Stimulated activated CD8-positive, alpha-beta memory T cell treated with anti-CD3 and anti-CD28 coated beads, Interleukin-7, amount 100 ng/mL, for 48 hours (primary cell): ENCODE data around the gene AIF1.
A peak's percentile ranks its signal among the peaks of the same experiment; 100 is the strongest.

ENCODE experiments used
- DNase-seq, 2 donors: peaks; one replicate each; pipeline ENCODE4 v3.0.0-alpha.2; 2020; ENCODE audit warnings: low read depth in 1 of 2; ENCODE audit errors: extremely low read depth in 1 of 2

AIF1 gene

DNA sequence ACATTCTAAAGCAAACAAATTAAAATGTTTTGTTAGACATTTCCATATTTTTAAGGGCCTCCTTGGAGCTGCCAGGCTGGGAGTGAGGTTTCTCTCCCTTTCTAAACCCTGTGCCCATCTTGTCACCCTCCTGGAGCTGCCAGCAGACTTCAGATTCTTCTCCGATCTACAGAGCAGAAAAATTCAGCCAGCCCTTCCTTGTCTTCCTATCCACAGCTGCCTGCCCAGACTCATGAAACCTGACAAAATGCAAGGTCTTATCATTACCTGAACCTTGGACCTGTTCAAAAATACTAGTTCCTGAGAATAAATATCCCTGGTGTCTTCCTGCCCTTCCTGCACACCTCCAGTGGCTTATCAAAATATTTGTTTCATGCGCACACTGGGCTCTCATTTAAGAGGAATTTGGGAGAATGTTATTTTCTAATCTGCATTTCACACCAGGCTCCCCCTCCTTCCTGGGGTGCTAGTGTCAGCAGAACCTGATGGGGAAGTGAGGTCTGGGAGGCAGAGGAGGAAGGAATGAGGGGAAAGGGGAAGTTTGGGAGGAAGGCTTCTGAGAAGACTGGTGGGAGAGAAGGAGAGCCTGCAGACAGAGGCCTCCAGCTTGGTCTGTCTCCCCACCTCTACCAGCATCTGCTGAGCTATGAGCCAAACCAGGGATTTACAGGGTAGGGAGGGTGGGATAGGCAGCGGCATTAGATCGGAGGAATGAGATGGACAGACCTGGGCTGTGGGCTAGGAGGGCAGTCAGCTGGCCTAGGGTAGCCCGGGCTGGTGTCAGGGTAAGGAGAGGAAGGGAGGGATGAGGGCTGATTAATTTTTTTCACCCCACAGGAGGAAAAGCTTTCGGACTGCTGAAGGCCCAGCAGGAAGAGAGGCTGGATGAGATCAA lies at the start of gene AIF1:
Gene AIF1 (plus strand): TSS at position 551 of the 895 bp plus-strand sequence. CDS start 96 bp downstream, at position 647.
- DNase-seq: no peak

DNA sequence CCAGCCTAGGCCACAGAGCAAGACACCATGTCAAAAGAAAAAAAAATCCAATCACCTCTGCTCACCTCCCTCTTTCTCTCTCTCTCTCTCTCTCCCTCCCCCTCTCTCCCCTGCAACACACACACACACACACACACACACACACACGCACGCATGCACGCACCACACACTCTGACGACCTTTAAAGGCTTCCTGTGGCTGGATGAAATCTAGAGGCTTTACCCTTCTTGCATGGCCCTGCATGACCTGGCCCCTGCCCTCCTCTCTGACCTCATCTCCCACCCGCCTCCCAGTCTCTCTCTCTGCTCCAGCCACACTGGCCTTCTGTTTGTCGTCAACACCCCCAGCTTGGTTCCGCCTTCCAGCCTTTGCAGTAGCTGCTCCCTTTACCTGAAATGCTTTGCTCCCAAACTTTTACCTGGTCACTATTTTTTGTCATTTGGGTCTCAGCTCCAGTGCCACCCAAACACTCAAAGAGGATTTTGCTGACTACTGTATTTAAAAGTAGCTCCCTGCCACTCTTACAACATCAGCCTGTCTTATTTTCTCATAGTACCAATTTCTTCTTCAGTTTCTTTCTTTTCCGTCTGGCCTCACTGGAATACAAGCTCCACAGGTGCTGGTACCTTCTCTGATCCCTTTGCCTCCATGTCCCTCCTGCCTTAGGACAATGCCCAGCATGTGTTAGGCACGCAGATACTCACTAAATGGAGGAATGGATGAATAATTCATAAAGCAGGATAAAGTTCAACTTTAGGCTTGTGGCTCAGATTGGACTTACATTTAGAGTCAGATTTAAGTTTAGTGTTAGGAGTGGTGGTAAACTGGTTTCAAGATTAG lies 47.3 kb upstream of the AIF1 start:
- DNase-seq: no peak

DNA sequence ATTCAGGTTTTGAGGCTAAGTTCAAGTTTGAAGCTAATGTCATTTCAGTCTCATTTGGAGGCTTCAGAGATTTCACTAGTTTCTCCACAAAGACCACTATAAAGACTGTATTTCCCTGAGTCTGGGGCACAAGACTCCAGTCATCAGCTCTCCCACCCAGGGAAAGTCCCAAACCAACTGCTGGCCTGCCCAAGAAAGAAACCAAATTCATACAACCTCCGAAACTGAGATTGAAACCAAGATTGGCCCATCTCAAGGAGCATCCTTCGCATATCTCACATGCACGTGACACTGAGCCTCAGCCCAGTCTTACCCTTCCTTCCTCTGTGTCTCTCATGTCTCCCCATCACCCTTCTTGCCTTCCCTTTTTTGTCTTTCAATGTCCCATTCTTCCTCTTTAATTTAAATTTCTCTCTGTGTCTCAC lies 46.5 kb upstream of the AIF1 start:
- peak in 1 of 2 donors; percentile 78 for DNase-seq

DNA sequence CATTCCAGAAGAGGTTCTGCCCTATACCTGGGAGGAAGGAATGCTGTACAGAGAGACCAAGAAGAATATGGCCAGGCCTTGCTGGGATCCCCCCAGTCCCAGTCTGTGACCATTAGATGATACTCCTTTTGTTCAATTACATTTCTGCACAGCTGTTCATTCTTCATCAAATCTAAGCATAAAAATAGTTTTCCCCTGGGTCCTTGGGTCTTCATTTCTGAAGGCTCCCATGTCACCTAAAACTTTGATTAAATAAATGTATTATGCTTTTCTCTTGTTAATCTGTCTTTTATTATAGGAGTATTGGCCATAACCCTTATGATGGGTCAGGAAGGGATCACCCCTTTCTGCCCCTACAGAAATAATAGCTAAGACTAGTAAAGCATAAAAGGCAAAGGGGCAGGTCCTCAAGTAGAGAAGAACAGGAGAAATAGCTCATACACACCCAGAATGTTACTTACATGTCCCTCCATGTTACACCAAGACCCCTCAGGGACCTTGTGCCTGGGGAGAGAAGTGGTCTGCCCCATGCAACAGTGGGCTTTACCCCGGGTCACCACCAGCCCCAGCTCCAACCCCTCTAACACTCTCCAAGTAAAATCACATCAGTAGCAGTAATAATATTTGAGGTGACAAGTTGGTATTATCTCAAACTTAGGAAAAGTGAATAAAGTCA lies 45.0 kb upstream of the AIF1 start:
- no peak for DNase-seq

DNA sequence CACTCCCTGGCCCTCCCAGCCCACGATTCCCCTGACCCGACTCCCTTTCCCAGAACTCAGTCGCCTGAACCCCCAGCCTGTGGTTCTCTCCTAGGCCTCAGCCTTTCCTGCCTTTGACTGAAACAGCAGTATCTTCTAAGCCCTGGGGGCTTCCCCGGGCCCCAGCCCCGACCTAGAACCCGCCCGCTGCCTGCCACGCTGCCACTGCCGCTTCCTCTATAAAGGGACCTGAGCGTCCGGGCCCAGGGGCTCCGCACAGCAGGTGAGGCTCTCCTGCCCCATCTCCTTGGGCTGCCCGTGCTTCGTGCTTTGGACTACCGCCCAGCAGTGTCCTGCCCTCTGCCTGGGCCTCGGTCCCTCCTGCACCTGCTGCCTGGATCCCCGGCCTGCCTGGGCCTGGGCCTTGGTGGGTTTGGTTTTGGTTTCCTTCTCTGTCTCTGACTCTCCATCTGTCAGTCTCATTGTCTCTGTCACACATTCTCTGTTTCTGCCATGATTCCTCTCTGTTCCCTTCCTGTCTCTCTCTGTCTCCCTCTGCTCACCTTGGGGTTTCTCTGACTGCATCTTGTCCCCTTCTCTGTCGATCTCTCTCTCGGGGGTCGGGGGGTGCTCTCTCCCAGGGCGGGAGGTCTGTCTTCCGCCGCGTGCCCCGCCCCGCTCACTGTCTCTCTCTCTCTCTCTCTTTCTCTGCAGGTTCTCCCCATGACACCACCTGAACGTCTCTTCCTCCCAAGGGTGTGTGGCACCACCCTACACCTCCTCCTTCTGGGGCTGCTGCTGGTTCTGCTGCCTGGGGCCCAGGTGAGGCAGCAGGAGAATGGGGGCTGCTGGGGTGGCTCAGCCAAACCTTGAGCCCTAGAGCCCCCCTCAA lies 42.8 kb upstream of the AIF1 start, which contains the start of gene LTA:
Gene LTA (plus strand): TSS at position 249 of the 871 bp plus-strand sequence. CDS start 454 bp downstream, at position 703.
- peak; percentile 78 to 87 for DNase-seq

DNA sequence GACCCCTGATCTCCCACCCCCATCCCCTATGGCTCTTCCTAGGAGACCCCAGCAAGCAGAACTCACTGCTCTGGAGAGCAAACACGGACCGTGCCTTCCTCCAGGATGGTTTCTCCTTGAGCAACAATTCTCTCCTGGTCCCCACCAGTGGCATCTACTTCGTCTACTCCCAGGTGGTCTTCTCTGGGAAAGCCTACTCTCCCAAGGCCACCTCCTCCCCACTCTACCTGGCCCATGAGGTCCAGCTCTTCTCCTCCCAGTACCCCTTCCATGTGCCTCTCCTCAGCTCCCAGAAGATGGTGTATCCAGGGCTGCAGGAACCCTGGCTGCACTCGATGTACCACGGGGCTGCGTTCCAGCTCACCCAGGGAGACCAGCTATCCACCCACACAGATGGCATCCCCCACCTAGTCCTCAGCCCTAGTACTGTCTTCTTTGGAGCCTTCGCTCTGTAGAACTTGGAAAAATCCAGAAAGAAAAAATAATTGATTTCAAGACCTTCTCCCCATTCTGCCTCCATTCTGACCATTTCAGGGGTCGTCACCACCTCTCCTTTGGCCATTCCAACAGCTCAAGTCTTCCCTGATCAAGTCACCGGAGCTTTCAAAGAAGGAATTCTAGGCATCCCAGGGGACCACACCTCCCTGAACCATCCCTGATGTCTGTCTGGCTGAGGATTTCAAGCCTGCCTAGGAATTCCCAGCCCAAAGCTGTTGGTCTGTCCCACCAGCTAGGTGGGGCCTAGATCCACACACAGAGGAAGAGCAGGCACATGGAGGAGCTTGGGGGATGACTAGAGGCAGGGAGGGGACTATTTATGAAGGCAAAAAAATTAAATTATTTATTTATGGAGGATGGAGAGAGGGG lies 41.6 kb upstream of the AIF1 start:
- DNase-seq: no peak

DNA sequence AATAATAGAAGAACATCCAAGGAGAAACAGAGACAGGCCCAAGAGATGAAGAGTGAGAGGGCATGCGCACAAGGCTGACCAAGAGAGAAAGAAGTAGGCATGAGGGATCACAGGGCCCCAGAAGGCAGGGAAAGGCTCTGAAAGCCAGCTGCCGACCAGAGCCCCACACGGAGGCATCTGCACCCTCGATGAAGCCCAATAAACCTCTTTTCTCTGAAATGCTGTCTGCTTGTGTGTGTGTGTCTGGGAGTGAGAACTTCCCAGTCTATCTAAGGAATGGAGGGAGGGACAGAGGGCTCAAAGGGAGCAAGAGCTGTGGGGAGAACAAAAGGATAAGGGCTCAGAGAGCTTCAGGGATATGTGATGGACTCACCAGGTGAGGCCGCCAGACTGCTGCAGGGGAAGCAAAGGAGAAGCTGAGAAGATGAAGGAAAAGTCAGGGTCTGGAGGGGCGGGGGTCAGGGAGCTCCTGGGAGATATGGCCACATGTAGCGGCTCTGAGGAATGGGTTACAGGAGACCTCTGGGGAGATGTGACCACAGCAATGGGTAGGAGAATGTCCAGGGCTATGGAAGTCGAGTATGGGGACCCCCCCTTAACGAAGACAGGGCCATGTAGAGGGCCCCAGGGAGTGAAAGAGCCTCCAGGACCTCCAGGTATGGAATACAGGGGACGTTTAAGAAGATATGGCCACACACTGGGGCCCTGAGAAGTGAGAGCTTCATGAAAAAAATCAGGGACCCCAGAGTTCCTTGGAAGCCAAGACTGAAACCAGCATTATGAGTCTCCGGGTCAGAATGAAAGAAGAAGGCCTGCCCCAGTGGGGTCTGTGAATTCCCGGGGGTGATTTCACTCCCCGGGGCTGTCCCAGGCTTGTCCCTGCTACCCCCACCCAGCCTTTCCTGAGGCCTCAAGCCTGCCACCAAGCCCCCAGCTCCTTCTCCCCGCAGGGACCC lies 40.6 kb upstream of the AIF1 start:
- DNase-seq: no peak

DNA sequence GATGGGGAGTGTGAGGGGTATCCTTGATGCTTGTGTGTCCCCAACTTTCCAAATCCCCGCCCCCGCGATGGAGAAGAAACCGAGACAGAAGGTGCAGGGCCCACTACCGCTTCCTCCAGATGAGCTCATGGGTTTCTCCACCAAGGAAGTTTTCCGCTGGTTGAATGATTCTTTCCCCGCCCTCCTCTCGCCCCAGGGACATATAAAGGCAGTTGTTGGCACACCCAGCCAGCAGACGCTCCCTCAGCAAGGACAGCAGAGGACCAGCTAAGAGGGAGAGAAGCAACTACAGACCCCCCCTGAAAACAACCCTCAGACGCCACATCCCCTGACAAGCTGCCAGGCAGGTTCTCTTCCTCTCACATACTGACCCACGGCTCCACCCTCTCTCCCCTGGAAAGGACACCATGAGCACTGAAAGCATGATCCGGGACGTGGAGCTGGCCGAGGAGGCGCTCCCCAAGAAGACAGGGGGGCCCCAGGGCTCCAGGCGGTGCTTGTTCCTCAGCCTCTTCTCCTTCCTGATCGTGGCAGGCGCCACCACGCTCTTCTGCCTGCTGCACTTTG lies 39.6 kb upstream of the AIF1 start, which contains the start of gene TNF:
Gene TNF (plus strand): TSS at position 231 of the 567 bp plus-strand sequence. CDS start 177 bp downstream, at position 408.
- DNase-seq: peak in 1 of 2 donors; percentile 83

DNA sequence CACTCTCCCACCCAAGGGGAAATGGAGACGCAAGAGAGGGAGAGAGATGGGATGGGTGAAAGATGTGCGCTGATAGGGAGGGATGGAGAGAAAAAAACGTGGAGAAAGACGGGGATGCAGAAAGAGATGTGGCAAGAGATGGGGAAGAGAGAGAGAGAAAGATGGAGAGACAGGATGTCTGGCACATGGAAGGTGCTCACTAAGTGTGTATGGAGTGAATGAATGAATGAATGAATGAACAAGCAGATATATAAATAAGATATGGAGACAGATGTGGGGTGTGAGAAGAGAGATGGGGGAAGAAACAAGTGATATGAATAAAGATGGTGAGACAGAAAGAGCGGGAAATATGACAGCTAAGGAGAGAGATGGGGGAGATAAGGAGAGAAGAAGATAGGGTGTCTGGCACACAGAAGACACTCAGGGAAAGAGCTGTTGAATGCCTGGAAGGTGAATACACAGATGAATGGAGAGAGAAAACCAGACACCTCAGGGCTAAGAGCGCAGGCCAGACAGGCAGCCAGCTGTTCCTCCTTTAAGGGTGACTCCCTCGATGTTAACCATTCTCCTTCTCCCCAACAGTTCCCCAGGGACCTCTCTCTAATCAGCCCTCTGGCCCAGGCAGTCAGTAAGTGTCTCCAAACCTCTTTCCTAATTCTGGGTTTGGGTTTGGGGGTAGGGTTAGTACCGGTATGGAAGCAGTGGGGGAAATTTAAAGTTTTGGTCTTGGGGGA lies 38.9 kb upstream of the AIF1 start:
- DNase-seq: no peak

DNA sequence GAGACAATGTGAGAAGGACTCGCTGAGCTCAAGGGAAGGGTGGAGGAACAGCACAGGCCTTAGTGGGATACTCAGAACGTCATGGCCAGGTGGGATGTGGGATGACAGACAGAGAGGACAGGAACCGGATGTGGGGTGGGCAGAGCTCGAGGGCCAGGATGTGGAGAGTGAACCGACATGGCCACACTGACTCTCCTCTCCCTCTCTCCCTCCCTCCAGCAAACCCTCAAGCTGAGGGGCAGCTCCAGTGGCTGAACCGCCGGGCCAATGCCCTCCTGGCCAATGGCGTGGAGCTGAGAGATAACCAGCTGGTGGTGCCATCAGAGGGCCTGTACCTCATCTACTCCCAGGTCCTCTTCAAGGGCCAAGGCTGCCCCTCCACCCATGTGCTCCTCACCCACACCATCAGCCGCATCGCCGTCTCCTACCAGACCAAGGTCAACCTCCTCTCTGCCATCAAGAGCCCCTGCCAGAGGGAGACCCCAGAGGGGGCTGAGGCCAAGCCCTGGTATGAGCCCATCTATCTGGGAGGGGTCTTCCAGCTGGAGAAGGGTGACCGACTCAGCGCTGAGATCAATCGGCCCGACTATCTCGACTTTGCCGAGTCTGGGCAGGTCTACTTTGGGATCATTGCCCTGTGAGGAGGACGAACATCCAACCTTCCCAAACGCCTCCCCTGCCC lies 38.0 kb upstream of the AIF1 start:
- DNase-seq: no peak

DNA sequence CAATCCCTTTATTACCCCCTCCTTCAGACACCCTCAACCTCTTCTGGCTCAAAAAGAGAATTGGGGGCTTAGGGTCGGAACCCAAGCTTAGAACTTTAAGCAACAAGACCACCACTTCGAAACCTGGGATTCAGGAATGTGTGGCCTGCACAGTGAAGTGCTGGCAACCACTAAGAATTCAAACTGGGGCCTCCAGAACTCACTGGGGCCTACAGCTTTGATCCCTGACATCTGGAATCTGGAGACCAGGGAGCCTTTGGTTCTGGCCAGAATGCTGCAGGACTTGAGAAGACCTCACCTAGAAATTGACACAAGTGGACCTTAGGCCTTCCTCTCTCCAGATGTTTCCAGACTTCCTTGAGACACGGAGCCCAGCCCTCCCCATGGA lies 37.5 kb upstream of the AIF1 start:
- no peak for DNase-seq

DNA sequence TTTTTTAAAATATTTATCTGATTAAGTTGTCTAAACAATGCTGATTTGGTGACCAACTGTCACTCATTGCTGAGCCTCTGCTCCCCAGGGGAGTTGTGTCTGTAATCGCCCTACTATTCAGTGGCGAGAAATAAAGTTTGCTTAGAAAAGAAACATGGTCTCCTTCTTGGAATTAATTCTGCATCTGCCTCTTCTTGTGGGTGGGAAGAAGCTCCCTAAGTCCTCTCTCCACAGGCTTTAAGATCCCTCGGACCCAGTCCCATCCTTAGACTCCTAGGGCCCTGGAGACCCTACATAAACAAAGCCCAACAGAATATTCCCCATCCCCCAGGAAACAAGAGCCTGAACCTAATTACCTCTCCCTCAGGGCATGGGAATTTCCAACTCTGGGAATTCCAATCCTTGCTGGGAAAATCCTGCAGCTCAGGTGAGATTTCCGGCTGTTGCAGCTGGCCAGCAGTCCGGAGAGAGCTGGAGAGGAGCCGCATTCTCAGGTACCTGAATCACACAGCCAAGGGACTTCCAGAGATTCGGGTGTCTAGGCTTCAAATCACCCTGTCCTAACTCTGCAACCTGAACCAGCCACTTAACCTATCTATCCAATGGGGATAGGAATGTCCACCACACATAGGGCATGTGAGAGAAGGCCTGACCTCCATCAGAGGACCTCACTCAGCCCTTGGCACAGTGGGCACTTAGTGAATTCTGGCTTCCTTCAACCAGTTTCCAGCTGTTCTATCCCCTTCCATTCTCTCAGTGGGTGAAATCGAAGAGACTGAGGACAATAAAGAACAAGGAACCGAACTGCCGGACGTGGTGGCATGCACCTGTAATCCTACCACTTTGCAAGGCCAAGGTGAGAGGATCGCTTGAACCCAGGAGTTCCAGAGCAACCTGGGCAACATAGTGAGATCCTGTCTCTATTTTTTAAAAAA lies 36.6 kb upstream of the AIF1 start:
- DNase-seq: no peak

DNA sequence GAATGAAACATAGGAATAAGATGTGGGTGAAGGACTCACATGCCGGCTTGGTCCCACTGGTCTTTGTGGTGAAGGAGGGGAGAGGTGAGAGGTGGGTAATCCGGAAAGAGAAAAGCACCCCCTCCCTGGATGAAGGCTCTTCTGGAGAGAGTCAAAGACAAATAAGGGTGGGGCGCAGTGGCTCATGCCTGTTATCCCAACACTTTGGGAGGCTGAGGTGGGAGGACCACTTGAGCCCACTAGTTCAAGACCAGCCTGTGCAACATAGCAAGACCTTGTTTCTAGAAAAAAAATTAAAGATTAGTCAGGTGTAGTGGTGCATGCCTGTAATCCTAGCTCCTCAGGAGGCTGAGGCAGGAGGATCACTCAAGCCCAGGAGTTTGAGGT lies 35.9 kb upstream of the AIF1 start:
- DNase-seq: no peak

DNA sequence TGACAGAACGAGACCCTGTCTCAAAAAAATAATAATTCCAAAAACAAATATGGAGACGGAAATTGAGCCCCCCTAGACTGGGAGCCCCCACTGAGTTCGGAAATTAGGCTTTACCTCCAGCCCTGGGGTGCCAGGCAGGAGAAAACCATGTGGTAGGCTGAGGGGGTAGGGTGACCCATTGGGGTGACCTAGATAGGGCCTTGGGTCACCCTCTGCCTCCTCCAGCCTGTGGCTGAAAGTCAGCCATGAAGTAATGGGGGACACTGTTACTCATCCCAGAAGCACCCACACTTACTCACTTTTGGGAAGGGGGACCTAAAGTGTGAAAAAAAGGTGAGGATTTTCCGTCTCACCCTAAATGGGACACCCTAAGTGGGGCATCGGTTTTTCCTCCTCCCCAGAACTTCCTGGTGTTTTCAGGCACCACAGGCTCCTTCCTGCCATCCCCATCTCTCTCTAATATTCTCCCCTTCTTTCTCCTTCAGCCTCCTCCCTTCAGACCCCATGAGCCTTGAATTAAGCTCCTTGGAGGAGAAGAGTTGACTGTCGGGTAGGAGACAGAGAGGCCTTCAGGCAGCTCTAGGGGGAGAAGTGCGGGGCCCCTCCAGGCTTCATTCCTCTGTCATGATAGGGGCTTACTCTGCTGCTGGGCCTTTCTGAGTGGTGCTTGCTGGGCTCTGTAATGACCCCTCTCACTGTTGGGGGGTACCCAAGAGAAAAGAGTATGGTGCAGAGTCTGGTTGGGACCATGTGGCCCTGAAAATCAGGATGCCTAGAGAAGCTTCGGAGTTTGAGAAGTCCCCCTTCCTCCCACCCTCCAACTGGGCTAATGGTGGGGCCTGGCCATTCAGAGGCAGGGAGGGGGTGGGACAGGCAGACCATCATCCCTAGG lies 35.2 kb upstream of the AIF1 start:
- no peak for DNase-seq

DNA sequence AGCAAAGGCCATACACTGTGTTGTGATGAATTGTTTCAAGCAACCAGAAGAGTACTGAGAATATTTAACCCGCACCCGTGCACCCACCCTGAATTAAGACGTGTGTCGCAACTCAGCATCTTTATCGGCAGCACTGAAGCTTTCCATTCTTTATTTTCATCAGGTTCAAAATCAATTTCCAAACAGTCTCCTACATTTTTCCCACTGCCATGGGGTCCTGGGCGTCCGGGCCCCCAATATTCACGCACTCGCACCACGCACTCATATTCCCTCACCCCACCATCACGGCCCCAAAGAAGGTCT lies 34.6 kb upstream of the AIF1 start:
- DNase-seq: no peak
